NCI-H146 treated with DMSO at 0.1 percent for 48 hours (cell line): ENCODE results near the gene NKRF.

Source experiments
- DNase-seq: peaks from one replicate; lab custom pipeline; 2025; ENCODE audit not compliant: unreplicated experiment; lab: John Stamatoyannopoulos, UW

NKRF gene

DNA sequence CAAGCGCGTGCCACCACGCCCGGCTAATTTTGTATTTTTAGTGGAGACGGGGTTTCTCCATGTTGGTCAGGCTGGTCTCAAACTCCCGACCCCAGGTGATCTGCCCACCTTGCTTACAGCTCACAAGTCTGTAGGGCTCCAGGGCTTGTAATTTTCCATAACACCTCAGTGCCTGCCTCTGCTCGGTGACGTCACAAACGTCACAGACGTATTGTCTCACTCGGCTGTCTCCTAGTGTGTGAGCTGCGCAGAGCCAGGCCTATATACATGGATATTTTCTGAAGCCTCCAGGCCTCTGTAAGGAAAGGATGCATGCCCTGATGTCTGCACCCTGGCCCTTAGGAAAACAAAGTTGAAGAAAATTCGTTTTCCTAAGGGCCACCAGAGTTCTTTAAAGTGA, 8.6 kb upstream of the NKRF start:
- DNase-seq: no peak

DNA sequence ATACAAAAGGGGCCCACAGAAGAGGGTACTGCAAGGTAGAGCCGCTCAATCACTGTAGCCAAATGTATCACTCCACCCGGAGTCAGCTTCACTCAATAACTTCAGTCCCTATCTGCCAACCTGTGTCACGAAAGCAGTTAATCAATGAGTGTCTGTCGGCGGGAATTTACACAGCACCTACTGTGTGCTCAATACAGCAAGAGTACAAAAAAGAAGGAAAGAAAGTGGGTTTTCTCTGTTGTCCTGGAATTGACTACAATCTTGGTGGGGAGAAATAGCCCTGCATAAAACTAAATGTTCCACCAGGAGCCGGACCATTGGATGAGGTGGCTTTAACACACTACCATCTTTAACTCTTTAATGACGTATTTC, 780 bp upstream of the NKRF start:
- no peak for DNase-seq

DNA sequence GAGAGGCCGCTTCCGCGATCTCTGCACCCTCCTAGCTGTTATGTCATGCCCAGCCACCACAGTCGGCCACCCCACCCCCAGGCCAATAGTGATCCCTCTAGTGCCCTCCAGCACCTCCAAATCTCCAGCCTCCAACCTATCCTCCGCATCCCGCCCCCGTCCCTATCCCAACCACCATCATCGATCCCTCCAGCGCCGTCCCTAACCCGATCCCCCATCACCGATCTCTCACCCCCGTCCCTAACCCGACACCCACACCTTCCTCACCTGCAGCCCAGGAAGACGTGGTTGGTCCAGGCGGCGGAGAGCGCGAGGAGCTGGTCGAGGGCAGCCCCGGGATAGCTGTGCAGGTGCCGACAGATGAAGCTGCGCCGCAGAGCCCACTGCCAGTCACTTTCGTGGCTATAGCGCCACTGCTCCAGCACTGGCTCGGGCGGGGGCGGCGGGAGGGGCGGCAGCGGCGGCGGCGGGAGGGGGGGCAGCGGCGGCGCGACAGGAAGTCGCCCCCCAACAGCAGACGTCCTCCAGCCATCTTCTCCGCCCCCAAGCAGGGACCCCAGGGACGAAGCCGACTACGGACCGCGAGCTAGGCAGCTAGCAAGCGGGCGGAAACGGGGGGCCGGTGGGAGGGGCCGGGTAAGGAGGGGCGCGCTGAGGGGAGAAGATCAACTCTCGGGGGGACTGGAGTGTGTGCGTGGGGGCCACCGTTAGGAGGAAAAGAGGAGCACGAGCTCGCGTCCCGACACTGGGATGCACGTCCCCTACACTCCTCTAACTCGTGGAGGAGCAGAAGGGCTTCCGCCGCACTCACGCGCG, 552 bp downstream of the NKRF start:
- DNase-seq: peak; percentile 3

DNA sequence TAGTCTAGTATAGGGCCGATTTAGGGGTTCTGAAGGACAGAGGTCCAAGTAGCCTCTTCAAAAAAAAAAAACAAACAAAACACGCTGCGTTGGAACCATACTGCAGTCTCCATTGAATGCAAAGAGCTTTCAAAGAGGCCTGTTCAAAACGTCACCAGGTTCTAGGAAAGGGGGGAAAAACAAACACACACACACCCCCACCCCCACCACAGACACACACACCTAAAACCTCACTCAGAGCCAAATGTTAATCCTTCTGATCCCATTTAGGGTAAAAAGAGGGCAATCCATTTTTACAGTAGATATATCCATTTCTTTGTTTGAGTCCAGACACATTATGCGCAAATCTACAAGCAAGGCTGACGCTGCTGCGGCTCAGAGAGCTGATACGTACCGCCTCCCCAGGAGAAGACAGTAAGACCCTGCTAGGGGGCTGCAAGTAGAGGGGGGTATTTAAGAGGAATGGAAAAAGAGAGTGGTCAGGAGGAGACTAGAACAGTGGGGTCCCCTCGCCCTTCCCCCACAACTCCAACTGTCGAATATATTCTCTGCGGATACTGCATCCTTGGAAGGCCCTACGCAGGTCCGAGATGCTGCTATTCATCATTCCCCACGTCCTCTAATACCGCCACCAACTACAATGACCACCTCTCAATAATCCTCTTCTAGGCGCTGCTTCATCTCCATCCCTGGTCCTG, 1.3 kb downstream of the NKRF start:
- DNase-seq: no peak

DNA sequence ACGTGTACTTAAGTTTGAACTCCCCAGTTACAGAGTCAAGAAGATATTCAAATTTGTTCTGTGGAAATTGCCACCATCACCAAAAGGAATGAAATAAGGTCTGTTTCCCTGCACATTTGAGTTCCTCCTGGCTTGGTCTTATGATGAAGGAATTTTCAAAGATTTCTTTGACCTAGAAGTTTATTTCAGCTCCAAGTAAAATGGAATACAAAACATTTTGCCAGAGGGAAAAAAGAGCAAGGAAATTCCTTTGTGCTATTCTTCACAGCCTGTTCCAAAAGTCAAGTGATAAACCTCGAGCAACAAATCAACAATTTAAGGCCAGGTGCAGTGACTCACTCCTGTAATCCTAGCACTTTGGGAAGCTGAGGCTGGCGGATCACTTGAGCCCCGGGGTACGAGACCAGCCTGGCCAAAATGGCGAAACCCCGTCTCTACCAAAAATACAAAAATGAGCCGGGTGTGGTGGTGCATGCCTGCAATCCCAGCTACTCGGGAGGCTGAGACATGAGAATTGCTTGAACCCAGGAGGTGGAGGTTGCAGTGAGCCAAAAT, 3.4 kb downstream of the NKRF start:
- DNase-seq: no peak

DNA sequence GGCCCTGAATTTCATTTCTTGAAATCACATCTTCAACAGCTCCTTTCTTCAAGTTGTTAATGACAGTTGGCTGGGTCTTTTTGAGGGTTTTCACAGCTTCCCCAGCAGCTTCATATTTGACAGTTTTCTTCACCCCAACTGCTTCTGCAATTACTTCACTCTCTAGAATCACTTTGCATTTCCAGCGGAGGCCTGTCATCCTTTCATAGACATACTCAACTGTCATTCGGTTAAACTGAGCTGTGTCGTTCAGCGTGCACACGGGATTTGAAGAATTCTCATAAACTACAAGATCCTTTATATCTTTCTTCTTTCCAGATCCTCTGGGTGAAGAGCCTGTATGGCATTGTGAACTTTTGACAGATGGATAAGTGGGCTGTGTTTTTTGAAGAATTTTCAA, 16.4 kb downstream of the NKRF start:
- no peak for DNase-seq

DNA sequence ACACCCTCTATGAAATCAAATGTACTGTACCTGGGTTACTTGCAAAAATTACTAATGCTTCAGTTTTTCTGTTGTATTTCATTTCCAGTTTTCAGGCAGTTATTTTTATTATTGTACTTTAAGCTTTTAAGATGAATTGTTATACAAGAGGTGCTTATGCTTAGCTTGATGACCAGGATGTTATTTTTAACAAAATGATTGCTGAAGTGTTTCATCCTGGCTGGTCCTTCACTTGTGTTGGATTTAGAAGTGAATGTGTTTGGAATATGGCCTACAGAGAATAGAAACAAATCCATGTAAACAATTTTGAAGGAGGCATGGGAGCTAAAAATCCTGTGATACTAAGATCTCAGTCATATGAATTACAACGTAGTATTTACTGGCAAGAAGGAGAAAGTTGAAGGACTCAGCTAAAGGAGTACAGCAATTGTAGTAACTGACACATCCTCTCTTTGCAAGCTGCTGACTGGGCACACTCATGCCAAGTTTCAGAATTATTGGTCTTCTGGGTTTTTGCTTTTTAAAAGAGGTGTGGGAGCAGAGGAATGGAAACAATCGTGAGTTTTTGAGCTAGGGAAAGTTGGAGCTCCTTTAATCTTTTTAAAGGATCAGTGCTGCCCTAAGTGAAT, 22.7 kb downstream of the NKRF start:
- no peak for DNase-seq

DNA sequence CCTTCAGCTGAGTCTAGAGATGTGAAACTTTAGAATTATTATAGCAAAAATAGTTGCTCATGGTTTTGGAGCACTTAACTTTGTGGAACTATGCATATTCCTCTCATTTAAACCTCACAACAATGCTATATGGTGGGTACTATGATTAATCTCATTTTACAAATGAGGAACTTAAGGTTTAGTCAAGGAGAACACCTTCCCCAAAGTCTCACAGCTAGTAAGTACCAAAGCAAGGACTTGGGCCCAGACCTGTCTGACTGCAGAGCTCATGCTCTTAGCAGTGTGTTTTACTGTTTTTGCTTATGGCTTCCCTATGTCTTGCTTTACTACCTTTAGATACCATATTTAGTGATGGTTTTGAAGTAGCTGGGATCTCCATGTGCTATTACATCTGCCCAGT, 26.8 kb downstream of the NKRF start:
- DNase-seq: no peak

DNA sequence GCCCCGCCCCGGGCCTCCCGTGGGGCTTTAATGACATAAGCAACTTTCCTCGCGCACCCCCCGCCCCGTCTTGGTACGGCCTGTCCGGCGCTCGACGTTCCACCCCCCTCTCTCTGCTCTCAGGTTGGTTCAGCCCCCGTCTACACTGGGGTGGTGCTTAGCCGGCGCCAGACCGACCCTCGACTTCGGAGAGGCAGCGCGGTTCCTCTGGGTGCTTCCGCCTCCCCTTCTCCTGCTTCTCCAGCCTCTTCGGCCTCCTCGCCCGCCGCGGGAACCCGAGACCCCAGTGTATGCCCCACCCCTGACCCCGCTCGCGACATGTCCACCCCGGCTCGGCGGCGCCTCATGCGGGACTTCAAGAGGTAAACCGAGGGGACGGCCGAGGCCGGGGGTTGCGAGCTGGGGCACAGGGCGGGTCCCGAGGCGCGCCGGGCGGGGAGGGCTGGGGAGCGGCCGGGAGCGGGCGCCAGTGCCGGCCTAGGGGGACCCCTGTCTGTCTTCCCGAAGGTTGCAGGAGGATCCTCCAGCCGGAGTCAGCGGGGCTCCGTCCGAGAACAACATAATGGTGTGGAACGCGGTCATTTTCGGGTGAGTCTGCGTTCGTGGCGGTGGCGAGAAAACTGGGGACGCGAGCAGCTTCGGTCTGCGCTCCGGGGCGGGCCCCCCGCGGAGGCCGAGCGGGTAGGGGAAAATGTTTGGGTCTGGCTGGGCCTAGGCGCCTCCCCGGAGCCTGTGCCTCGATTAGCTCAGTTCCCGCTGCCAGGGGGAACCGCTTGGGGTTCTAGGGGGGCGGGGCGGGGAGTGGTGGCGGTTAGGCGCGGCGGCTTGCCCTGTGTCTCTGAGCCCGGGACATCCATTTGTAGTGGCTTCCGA, 31.6 kb downstream of the NKRF start, which contains the start of gene UBE2A:
UBE2A (plus strand) TSS at position 170 of the 873 bp plus-strand sequence; CDS start at position 319, 149 bp downstream.
- peak; percentile 45 for DNase-seq

DNA sequence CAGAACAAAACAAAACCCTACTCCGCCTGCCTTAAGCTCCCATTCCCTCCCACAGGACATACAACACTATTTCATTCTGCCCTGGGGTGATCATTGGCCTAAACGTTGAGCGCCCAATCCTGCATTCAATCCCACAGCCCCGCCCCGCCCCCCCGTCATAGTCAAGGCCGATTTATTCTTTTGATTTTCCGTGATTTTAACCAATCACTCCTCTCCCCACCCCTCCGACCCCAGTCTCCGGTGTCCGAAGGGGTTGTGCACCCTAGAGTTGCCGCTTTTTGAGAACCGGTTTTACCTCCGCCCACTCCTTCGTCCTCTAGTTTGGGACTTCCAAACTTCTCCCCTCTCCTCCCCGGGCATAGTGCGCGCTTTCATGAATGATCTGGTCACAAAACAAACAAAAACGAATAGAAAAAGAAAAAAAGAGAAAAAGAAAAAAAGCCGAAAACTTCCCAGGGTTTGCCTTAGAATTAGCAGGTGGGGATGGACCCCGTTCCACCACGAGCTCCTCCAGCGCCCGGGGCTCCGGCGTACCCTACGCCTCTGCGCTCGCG, 32.3 kb downstream of the NKRF start:
- no peak for DNase-seq

DNA sequence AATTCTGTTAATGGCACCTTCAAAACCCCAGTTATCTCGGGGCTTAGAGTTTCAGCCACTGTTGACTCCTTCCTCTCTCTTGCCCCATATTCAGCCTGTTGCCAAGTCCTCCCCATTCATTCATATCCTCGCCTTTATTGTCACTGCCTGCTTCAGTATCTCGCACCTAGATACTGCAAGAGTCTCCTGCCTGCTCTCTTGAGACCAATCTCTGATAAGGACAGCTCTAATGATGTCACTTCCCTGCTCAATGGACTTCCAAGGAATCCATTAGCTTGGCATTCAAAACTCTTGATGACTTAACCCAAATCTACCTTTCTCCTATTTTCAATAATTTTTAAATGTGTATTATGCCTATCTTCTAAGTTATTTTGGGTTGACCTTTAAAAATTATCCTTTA, 33.0 kb downstream of the NKRF start:
- DNase-seq: no peak

DNA sequence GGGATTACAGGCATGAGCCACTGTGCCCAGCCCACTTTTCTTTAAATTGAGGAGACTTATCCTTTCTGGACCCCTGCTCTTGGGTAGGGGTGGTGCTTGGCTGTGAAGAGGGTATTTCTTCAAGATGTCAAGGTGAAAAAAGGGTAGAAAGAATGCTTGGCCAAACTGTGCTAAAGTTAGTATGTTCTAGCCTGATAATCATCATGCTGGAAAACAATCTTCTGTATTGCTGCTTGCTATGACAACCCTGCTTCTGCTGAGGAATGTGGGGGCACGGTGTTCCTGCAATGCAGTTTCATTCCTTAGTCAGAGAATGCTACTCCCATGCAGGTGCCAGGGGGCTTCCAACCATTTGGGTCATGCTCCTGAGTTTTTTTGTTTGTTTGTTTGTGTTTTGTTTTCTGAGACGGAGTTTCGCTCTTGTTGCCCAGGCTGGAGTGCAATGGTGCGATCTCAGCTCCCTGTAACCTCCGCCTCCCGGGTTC, 35.8 kb downstream of the NKRF start:
- no peak for DNase-seq

DNA sequence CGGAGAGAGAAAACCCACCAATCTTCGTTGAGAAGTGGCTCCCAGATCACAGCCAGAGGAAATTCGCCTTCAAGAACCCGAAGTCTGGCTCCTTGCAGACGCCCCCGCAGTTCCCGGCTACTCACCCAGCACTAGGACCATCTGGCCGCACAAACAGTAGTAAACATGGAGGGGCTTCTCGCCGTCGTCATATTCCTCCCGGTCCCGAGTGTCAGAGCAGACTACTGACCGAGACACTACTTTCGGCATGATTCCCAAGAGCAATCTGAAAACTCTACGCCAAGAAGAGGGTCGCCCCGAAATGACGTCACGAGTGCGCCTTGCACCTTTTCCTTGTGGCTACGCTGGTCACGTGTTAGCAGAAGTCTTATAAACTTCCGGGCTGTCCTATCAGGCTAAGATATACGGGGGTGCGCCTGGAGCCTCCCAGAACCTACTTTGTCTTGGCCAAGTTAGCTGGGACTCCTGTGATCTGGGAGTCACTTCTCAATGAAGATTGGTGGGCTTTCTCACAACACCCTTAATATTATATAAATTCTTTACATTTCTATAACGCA, 41.0 kb downstream of the NKRF start, which contains the start of gene STEEP1:
STEEP1 (minus strand) TSS at position 303 of the 557 bp plus-strand sequence; CDS start at position 249, 54 bp downstream.
- peak; percentile 81 for DNase-seq

DNA sequence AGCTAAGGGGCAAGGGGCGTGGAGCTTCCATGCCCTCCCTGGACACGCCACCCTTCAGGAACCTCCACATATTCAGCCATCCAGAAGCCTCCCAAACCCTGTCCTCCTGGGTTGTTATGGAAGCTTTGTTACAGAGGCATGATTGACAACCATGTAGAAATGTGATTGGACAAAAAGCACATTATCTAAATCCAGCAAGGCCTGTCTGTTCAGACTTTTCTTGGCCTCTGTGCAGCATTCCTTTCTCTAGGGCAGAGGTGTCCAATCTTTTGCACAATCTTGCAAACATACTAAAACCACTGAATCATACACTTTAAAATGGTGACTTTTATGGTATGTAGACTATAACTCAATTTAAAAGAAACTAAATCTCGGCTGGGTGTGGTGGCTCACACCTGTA, 53.7 kb downstream of the NKRF start:
- DNase-seq: no peak

DNA sequence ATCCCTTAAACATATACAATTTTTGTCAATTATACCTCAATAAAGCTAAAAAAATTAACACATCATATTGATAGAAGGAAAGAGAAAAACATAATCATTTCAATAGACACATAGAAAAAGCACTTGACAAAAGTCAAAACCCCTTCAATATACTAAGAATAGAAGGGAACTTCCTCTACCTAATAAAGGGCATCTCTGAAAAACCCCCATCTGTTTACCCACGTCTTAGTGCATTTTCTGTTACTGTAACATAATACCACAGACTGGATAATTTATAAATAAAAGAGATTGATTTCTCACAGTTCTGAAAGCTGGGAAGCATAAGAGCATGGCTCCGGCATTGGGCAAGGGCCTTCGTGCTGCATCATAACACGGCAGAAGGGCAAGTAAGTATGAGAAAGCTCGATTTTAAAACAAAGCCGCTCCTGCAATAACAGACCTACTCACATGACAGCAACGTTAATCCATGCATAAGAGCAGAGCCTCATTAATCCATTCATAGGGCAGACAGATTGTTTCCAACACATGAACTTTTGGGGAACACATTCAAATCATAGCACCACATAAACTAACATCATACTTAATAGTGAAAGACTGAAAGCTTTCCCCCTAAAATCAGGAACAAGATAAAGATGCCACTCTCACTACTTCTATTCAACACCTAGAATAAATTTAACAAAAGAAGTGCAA, 56.8 kb downstream of the NKRF start:
- no peak for DNase-seq

DNA sequence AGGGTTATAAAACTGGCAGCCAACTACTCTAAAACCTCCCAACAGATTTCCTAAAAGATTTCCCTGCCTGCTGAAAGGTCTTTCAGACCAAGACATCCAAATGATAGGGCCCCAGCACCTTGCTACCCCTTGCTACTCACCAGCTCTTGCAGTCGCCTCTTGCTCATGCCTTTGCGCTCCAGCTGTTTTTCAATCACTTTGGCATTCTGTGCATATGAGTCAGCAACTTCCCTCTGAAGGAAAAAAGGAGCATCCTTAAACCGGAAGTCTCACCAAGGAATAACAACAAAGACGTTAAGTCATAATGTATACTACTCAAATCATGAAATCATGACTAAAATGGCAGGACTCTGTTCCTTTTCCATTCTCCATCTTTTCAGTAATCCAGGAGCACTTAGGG, 65.0 kb downstream of the NKRF start:
- DNase-seq: no peak

DNA sequence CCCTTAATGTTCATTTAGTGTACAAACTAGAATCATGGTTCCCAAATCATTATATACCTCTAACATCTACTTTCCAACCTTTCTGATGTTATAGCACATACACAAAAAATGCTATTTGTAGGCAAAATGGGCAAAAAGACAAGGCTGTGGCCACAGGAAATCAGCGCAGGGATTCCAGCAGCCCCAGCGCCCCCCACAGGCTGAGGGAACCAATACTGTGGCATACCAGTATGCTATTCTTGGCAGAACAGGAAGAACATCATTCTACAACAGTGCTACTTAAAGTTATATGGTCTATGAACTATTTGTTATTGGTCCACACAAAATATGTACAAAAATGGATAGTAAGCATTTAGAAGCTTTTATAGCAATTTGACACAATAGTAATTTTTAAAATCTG, 66.4 kb downstream of the NKRF start:
- DNase-seq: no peak
